Lung (tissue), 12 donors: ENCODE measurements around the gene WDR48. TPM values are rescaled to one million over a fixed set of nuclear protein-coding genes. Genes with fewer than 3 reads are reported as not detected.

Experiments used
- ATAC-seq: fragments of 200-7000 bp; cut with Tn5 transposase; one replicate; pipeline ENCODE4 v1.9.1; 2020; ENCODE audit warnings: moderate number of reproducible peaks; ENCODE audit not compliant: insufficient read depth, low FRiP score
- DNase-seq, 3 donors: peaks; one replicate each; pipeline ENCODE4 v3.0.0-alpha.2; 2013 to 2017
- H3K27ac ChIP-seq, 2 donors: one replicate each; pipeline ENCODE4 v1.5.1; 2013; ENCODE audit warnings: mild to moderate bottlenecking in 2 of 2, moderate library complexity in 2 of 2, control low read depth in 1 of 2, inconsistent platforms in 1 of 2, low read depth in 1 of 2, low read length in 1 of 2
- H3K27me3 ChIP-seq, 3 donors: one replicate each; pipeline ENCODE4 v1.5.1; 2013; ENCODE audit warnings: low read length in 2 of 3; ENCODE audit not compliant: control insufficient read depth in 3 of 3, insufficient read depth in 3 of 3
- H3K36me3 ChIP-seq, 4 donors: one replicate each; pipeline ENCODE4 v1.5.1; 2013; ENCODE audit warnings: low read length in 4 of 4, mild to moderate bottlenecking in 1 of 4, moderate library complexity in 1 of 4; ENCODE audit not compliant: control insufficient read depth in 4 of 4, insufficient read depth in 4 of 4
- H3K4me1 ChIP-seq, 5 donors: one replicate each; pipeline ENCODE4 v1.5.1; 2013; ENCODE audit warnings: low read length in 5 of 5, mild to moderate bottlenecking in 2 of 5, moderate library complexity in 1 of 5; ENCODE audit not compliant: control insufficient read depth in 5 of 5, insufficient read depth in 5 of 5
- H3K4me3 ChIP-seq: one replicate; pipeline ENCODE4 v1.5.1; 2013; ENCODE audit warnings: mild to moderate bottlenecking, control low read depth, moderate library complexity
- H3K9ac ChIP-seq, 2 donors: one replicate each; pipeline ENCODE4 v1.5.1; 2013; ENCODE audit warnings: low read length in 2 of 2, control low read depth in 1 of 2; ENCODE audit not compliant: insufficient read depth in 1 of 2
- H3K9me3 ChIP-seq, 4 donors: one replicate each; pipeline ENCODE4 v1.5.1; 2013; ENCODE audit warnings: low read length in 3 of 4, mild to moderate bottlenecking in 1 of 4, moderate library complexity in 1 of 4; ENCODE audit not compliant: control insufficient read depth in 4 of 4, insufficient read depth in 3 of 4
- WGBS, 2 donors: extraction: QIAGEN DNeasy Blood & Tissue Kit; methylation state at CpG; one replicate each; pipeline ENCODE4 v1.1.7; 2013; 5-methylcytosine and 5-hydroxymethylcytosine counted together
- polyA plus RNA-seq, 2 donors: library from polyadenylated mRNA; stranded (reverse); fragments of 200-250 nt; gene quantifications; one replicate each; pipeline ENCODE4 v1.2.1, GENCODE V29; 2013
- total RNA-seq, 2 donors: library from RNA; depleted of rRNA in 1 of 2; stranded (reverse); fragments of >200 nt in 1 of 2; gene quantifications; one replicate each; pipeline ENCODE4 v1.2.1, GENCODE V29; 2014 to 2021
- TF ChIP-seq, protein P1 (sequence below): IDR thresholded peaks from 2 replicates; pipeline ENCODE4 v1.5.1; 2012; ENCODE audit warnings: mild to moderate bottlenecking; ENCODE audit errors: control extremely low read depth, extremely low read depth
- donor health status: control.
- donor health status: control.
- donor health status: Bipolar disorder and iron deficiency.
- donor health status: healthy.
- donor health status: DM: yes; HTN: yes; CAD: no.

Gene WDR48
- total and polyA plus RNA-seq, 4 donors, result 8.8 to 58.8 (median 18.8) TPM

DNA sequence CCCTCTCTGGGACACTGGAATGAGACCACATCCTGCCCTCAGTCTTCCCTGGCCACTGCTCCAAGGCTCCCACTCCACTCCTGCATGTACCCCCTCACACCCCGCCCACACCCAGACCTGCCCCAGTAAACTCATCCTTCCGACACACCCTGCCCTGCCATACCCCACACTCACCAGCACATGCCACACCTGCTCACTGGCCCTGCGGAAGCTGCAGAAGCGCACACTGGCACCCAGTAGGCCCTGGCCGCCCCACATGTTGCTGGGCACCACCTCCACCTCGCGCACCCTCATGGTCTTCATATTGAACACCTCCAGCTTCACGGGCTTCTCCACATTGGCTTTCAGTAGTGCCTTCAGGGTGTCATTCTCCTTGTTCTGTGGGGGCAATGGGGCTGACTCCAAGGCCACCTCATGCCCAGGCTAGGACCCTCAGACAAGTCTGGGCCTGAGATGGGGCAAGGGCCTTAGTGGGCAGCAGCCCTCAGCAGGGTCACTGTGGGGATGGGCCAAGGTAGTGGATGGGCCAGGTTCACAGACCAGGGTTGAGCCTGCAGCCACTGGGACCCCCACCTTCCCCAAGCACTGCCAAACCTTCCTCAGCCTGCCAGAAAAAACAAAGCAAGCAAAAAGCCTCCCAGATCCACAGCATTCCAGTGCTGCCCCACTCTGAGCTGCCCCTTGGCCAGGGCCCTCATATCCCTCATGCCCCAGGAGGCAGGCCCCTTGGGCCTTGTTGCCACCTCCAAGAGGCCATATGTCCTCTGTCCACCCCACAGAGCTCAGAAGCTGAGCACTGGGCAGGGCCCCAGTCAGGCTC is 50.9 kb downstream of the WDR48 start:
- TF ChIP-seq, protein P1, sequence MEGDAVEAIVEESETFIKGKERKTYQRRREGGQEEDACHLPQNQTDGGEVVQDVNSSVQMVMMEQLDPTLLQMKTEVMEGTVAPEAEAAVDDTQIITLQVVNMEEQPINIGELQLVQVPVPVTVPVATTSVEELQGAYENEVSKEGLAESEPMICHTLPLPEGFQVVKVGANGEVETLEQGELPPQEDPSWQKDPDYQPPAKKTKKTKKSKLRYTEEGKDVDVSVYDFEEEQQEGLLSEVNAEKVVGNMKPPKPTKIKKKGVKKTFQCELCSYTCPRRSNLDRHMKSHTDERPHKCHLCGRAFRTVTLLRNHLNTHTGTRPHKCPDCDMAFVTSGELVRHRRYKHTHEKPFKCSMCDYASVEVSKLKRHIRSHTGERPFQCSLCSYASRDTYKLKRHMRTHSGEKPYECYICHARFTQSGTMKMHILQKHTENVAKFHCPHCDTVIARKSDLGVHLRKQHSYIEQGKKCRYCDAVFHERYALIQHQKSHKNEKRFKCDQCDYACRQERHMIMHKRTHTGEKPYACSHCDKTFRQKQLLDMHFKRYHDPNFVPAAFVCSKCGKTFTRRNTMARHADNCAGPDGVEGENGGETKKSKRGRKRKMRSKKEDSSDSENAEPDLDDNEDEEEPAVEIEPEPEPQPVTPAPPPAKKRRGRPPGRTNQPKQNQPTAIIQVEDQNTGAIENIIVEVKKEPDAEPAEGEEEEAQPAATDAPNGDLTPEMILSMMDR, result no peak
- Histone ChIP-seq H3K9ac (no peak overlapping the region), H3K36me3 (peaks cover 3 to 38% (median 10%) of the 10 kb centered on the region in 4 donors), H3K4me1 (peaks cover 7 to 20% (median 11%) of the 10 kb centered on the region in 5 donors), H3K4me3 (no peak overlapping the region), H3K9me3 (no peaks in the 10 kb centered on the region), H3K27me3 (no peaks in the 10 kb centered on the region), H3K27ac (peak overlapping the region in 1 of 2 donors; percentile 1)
- no peak for ATAC-seq
- 97 to 98% methylated on average over 8 of the region's 8 CpGs for WGBS, 2 donors
- DNase-seq, result no peak

DNA sequence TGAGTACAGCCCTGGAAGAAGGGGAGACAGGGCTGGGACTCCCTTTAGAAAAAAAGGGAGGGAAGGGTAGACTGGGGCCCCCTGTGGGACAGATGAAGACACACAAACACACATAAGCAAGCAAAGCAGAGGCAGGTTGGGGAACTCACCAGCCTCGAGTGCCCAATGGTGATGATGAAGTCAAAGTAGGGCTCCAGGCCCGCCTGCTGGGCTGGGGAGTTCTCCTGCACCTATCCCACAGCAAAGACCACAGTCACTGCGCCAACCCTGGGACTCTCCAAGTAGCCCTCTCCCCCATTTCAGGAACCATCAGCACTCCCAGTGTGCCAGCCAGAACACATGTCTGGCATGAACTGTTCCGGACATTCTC is 51.5 kb downstream of the WDR48 start:
- WGBS, 2 donors, result 74 to 86% methylated on average over 4 of the region's 4 CpGs

DNA sequence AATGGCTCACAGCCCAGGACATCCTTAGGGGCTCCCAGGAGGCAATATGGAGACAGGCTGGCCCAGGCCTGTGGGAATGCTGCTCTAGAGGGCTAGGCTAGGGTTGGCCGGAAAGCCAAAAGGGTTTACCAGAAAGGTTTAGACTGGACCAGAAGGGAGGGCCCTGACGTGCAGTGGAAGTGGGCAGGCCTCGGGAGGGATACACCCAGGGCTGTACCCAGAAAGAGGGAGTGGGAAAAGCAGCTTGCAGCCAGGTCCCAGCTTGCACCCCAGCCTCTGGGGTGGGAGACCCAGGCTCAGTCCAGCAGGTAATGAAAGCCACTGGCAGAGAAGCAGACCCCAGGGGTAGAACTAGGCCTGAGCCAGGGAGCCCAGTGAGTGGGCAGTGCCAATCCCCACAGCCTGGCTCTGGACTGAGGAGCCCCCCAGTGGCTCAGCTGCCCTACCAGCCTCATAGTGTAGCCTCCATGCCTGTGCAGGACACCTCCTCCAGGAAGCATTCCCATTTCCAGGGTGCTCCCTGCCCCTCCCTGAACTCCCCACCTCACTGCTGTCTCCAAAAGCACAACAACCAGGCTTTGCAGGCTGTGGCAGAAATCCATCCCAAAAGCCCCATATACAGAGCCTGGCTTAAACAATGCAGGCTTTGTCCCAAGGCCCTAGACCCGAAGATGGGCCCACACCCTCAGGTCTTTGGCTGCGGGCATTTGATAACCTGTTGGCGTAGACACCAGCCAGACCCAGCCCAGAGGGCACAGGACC is 52.2 kb downstream of the WDR48 start:
- Histone ChIP-seq H3K9ac (no peak overlapping the region), H3K9me3 (no peaks in the 10 kb centered on the region), H3K36me3 (peaks cover 3 to 26% (median 7%) of the 10 kb centered on the region in 4 donors), H3K27me3 (no peaks in the 10 kb centered on the region), H3K4me3 (no peak overlapping the region), H3K4me1 (peaks cover 7 to 22% (median 17%) of the 10 kb centered on the region in 5 donors), H3K27ac (no peak overlapping the region)
- TF ChIP-seq, protein P1, result no peak
- DNase-seq, result no peak
- WGBS, 2 donors, result 86 to 92% methylated on average over 6 of the region's 6 CpGs
- ATAC-seq, result no peak

More for the DNA sequence above, 51.5 kb downstream of the WDR48 start:
- Histone ChIP-seq H3K9ac (peak overlapping the region in 1 of 2 donors; percentile 11), H3K27ac (no peak overlapping the region), H3K36me3 (peaks cover 3 to 32% (median 8%) of the 10 kb centered on the region in 4 donors), H3K27me3 (no peaks in the 10 kb centered on the region), H3K4me1 (peaks cover 7 to 22% (median 15%) of the 10 kb centered on the region in 5 donors), H3K4me3 (no peak overlapping the region), H3K9me3 (no peaks in the 10 kb centered on the region)
- no peak for ATAC-seq
- TF ChIP-seq, protein P1, result no peak
- DNase-seq, result no peak
